ENCODE results near the gene SULT1C2. TPM values are rescaled to one million over a fixed set of nuclear protein-coding genes. Genes with fewer than 3 reads are reported as not detected.

The SULT1C2 gene
- total RNA-seq, 4 donors from 2014 or later = 0.23 to 0.42 TPM; not detected in 2

DNA sequence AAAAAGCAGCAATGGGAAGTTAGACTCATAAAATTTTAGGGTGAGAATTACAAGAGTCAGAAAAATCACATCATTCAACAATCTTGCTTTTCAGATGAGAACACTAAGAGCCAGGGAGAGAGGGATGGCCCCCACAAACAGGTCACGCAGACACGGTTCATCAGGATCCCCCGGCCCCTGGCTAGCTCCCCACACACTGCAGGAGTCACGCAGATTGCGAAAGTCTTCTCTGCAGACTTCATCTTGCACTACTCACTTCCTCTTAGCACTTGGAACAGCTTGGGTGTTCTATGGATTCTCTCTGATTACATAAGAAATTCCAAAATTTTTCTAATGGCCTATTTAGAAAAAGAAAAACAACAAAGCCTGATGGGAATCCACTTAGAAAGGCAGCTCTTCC lies 21.6 kb upstream of the SULT1C2 start:
- TF ChIP-seq, protein P1, sequence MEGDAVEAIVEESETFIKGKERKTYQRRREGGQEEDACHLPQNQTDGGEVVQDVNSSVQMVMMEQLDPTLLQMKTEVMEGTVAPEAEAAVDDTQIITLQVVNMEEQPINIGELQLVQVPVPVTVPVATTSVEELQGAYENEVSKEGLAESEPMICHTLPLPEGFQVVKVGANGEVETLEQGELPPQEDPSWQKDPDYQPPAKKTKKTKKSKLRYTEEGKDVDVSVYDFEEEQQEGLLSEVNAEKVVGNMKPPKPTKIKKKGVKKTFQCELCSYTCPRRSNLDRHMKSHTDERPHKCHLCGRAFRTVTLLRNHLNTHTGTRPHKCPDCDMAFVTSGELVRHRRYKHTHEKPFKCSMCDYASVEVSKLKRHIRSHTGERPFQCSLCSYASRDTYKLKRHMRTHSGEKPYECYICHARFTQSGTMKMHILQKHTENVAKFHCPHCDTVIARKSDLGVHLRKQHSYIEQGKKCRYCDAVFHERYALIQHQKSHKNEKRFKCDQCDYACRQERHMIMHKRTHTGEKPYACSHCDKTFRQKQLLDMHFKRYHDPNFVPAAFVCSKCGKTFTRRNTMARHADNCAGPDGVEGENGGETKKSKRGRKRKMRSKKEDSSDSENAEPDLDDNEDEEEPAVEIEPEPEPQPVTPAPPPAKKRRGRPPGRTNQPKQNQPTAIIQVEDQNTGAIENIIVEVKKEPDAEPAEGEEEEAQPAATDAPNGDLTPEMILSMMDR (IDR thresholded peaks at IDR 0.05) = no peak
- TF ChIP-seq POLR2A (IDR thresholded peaks at IDR 0.05) = no peak
- 66 to 70% methylated on average over 5 of the region's 5 CpGs for WGBS, 2 donors
- no peak overlapping the region for H3K4me3 ChIP-seq (ENCODE audit: low read depth, poor library complexity, severe bottlenecking)
- DNase-seq (ENCODE audit: low spot score in 2 of 2) = no peak
- intact Hi-C loops (cut with DNase I; ENCODE audit: low total_unique reads) = no loop called here

DNA sequence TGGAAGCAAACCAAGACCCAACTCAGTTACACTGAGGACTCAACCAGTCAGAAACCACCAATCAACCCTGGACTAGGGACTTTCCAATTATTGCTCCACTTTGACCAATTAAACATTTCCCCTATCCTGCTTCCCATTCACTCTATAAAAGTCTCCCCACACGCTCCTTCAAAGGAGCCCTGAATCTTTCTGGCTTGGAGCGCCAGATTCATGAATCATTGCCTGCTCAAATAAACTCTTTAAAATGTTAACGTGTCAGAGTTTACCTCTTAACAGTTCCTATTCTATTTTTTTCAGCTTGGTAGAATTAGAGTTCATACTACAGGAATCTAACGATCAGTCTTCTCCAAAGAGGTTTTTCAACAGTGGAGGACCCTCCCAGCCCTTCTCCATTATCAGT lies 20.7 kb upstream of the SULT1C2 start:
- WGBS, 2 donors = 32 to 38% methylated on average over 4 of the region's 4 CpGs
- TF ChIP-seq POLR2A (IDR thresholded peaks at IDR 0.05) = no peak
- TF ChIP-seq, protein P1 (IDR thresholded peaks at IDR 0.05) = no peak
- no peak overlapping the region for H3K4me3 ChIP-seq (ENCODE audit: low read depth, poor library complexity, severe bottlenecking)
- intact Hi-C loops (cut with DNase I; ENCODE audit: low total_unique reads) = no loop called here
- no peak for DNase-seq (ENCODE audit: low spot score in 2 of 2)

DNA sequence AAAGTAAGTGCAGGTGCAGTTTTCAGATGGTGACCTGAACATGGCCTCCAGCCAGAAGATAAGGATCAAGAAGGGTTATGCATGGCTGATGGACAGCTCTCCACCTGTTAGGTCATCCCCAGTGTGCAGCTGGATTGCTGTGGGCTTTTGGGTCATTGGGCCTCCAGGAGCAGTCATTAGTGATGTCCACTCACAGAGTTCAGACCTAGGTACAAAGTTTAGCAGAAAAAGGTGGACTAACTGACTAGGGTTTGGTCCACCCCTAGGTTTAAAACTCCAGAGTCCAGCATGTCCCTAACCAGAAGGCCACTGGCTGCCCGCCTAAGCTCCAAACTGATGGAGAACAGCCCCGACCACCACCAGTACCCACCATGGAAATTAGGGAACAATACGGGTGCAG lies 18.3 kb upstream of the SULT1C2 start:
- no peak for DNase-seq (ENCODE audit: low spot score in 2 of 2)
- TF ChIP-seq POLR2A (IDR thresholded peaks at IDR 0.05) = no peak
- TF ChIP-seq, protein P1 (IDR thresholded peaks at IDR 0.05) = no peak
- WGBS, 2 donors = 75 to 78% methylated on average over 3 of the region's 3 CpGs
- H3K4me3 ChIP-seq (ENCODE audit: low read depth, poor library complexity, severe bottlenecking) = no peak overlapping the region
- intact Hi-C loops (cut with DNase I; ENCODE audit: low total_unique reads) = no loop called here

GRCh38 chr2:108270768-108271506 lies 17.8 kb upstream of the SULT1C2 start:
- no peak for DNase-seq (ENCODE audit: low spot score in 2 of 2)
- WGBS, 2 donors = 70 to 82% methylated on average over 5 of the region's 5 CpGs
- H3K4me3 ChIP-seq (ENCODE audit: low read depth, poor library complexity, severe bottlenecking) = no peak overlapping the region
- TF ChIP-seq POLR2A (IDR thresholded peaks at IDR 0.05) = no peak
- TF ChIP-seq, protein P1 (IDR thresholded peaks at IDR 0.05) = no peak
- intact Hi-C loops (cut with DNase I; ENCODE audit: low total_unique reads) = no loop called here

- H3K4me3 ChIP-seq (ENCODE audit: low read depth, poor library complexity, severe bottlenecking) = no peak overlapping the region
- no peak for DNase-seq (ENCODE audit: low spot score in 2 of 2)
- TF ChIP-seq, protein P1 (IDR thresholded peaks at IDR 0.05) = no peak
- no peak for TF ChIP-seq POLR2A (IDR thresholded peaks at IDR 0.05)
- intact Hi-C loops (cut with DNase I; ENCODE audit: low total_unique reads) = no loop called here
- WGBS, 2 donors = 63 to 65% methylated on average over 7 of the region's 7 CpGs
Measured at GRCh38 chr2:108271691-108272253, 16.9 kb upstream of the SULT1C2 start.
